HG03139 (cell line): ENCODE results near the gene ZBTB20.

ENCODE experiments used
- ATAC-seq: cut with Tn5 transposase; IDR thresholded peaks from one replicate; pipeline ENCODE4 v1.9.1; 2021; ENCODE audit not compliant: unreplicated experiment

Gene ZBTB20

GRCh38 chr3:114721864-114722263, 425.2 kb downstream of the ZBTB20 start:
- no peak for ATAC-seq

GRCh38 chr3:114721209-114721608, 425.9 kb downstream of the ZBTB20 start:
- ATAC-seq = no peak

DNA sequence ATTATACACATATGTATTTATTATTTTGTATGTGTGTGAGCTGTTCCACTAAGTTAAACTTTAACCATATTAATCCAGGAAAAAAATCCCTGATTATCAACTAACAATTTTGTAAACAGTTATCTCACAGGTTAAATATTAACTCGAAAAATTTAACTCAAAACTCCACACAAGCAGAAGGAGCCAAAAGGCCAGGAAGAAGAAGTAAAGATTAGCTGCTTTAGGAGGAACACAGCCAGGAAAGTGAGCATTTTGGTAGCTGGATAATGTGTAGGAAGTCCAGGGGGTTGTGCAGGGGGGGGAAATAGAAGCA, 428.2 kb downstream of the ZBTB20 start:
- ATAC-seq = no peak

DNA sequence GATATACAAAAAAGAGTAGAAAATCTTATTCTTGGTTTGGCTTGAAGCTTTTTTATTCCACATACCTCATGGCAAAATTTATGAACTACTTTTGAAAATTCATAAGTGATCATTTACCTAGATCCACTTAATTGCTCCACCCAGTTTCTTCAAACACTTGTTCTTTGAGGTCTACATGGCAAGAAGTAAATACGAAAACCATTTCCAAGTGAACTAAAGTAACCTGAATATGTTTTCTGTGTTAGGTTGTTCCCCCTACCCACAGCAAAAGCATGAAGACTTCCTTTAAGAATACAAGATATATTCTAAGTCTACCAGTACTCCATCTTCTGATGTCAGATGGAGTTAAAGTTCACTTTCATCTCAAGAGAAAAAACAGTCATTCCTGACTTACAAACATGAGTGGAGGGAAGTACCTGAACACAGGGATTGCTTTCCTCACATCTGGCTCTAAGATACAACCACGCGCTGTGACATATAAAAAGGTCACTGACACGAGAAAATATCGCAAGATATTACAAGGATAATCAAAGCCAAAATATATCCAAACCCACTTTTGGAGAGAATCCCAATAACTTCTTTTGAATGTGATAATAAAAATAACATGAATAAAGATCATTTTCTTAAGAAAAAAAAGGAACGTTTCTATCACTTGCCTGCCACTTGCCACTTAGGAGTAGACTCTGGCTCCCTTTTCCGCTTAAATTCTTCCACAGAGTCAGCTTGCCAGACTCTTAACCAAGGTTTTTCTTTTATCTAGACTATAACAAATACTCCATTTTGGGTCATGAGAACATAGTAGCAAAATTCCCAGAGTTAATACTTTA, 428.8 kb downstream of the ZBTB20 start:
- no peak for ATAC-seq

DNA sequence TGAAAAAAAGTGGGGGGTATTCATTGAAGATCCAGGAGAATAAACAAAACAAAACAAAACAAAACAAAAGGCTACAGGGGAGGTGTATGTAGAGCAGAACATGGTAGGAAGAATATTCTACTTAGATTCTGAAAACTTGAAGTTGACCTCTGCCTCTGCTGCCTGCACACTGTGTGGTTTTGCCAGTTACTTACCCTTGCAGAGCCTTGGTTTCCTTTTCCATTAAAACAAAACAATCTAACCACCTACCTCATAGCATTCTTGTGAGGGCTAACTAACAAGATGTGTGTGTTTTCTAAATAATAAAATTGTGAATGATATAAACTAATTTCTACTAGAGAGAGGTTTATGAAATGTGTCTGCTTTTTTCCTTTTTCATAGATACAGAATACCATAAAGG, 430.2 kb downstream of the ZBTB20 start:
- no peak for ATAC-seq

GRCh38 chr3:114716126-114716525, 431.0 kb downstream of the ZBTB20 start:
- ATAC-seq = no peak

GRCh38 chr3:114714957-114715460, 432.1 kb downstream of the ZBTB20 start:
- no peak for ATAC-seq

DNA sequence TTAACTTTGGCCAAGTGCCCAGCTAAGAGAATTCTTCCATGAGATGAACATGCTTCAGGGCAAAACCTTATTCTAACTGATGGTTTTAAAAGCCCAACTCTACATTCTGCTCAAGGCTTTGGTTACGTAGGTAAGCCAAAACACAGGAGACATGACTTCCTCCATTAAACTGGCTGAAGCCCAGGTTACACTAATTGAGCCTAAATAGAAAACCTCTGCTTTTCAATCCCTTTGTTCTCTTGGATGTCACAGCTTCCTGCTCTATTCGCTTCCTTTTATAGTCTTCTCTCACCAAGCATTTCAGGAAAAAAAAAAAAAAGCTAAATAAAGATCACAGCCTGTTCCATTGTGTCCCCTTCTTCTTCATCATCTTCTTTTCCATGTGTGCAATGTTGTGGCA, 432.9 kb downstream of the ZBTB20 start:
- ATAC-seq = no peak

- no peak for ATAC-seq
Measured at GRCh38 chr3:114712728-114713492, 434.2 kb downstream of the ZBTB20 start.

- no peak for ATAC-seq
Measured at GRCh38 chr3:114711321-114711886, 435.7 kb downstream of the ZBTB20 start.

DNA sequence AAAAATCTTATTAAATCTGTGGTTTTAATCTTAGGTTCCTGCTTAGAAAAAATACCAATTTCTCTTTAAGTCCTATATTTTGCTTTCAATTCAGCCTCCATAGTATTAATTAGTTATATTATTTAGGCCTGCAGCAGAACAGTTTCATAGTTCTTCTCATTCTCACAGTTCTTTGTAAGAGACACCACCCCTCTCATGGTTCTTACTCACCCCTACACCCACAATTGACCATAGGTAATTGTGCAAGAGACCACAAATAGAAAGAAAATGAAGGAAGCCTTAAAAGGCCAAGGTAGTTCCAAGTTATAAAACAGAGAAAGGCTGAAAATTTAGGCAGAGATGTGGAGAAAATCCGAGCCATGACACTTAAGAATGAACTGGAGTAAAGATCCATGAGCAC, 438.0 kb downstream of the ZBTB20 start:
- no peak for ATAC-seq

GRCh38 chr3:114707252-114707860, 439.7 kb downstream of the ZBTB20 start:
- ATAC-seq = no peak

DNA sequence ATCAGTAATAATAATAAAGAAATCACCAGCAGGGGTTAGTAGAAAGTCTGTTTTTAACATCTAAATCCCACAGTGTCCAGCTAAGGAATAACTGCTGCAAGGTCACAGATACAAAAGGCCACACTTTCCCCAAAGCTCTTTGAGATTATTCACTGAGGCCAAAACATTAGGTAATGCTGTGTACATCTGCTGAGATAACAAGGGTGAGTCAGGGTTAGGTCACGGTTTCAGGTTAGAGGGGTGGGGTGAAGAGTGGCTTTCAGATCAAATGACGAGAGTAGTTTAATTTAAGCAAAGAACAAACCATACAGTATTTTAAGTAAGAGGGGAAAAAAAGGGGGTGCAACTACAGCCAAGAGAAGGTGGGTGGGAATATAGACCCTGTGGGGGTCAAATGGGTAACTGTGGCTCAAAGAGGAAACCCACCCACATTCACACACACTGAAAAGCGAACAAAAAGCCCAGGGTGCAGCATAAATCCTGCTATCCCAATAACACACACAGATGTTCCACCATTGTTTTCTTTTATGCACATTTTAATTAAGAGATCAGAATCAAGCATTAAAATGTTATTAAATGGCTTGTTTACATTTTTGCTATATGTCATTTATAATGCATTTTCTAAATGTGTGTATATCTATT, 440.4 kb downstream of the ZBTB20 start:
- no peak for ATAC-seq

- no peak for ATAC-seq
Measured at GRCh38 chr3:114700637-114701234, 446.4 kb downstream of the ZBTB20 start.

- no peak for ATAC-seq
Measured at GRCh38 chr3:114698146-114699105, 448.7 kb downstream of the ZBTB20 start.

GRCh38 chr3:114697401-114697800, 449.7 kb downstream of the ZBTB20 start:
- ATAC-seq = no peak

DNA sequence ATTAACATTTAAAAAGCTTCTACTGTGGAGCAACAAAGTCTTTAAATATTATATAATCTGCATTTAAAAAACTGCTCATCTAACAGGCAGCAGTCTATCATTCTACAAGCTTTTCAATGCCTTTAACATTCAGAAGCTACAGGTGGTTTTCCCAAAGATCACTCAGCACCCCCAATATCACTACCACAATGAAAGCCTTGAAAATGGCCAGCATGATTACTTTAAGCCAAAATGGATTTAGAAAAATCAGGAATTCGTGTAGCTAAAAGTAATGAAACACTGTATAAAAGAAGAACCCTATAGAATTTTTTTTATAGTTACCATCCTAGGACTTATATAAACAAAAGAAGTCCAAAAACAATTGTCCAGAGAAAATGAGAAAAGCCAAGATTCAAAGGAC, 452.8 kb downstream of the ZBTB20 start:
- no peak for ATAC-seq

- no peak for ATAC-seq
Measured at GRCh38 chr3:114691871-114692270, 455.2 kb downstream of the ZBTB20 start.

- ATAC-seq = no peak
Measured at GRCh38 chr3:114690911-114691310, 456.2 kb downstream of the ZBTB20 start.
